Activated CD8-positive, alpha-beta T cell treated with anti-CD3 and anti-CD28 coated beads for 36 hours (primary cell): ENCODE data around the gene PARP12. TPM values are rescaled to one million over a fixed set of nuclear protein-coding genes. Genes with fewer than 3 reads are reported as not detected.

Source experiments
- ATAC-seq: fragments of 200-7000 bp; cut with Tn5 transposase; one replicate; pipeline ENCODE4 v1.10.0; 2021; ENCODE audit warnings: mild to moderate bottlenecking, moderate library complexity
- CTCF ChIA-PET: fragments of 350-600 bp; sonication (Branson Sonifier 250); formaldehyde crosslinking; loops from one replicate; lab custom pipeline; 2021; ENCODE audit warnings: antibody characterized with exemption; lab: Charles Lee
- POLR2A ChIA-PET: fragments of 350-600 bp; sonication (Branson Sonifier 250); formaldehyde crosslinking; loops from one replicate; lab custom pipeline; 2021; ENCODE audit warnings: antibody characterized with exemption; lab: Charles Lee
- DNase-seq: peaks from one replicate; pipeline ENCODE4 v3.0.0-alpha.2; 2020
- H3K27ac Mint-ChIP-seq: one replicate; pipeline ENCODE4 v1.8.0; 2021; ENCODE audit warnings: mild to moderate bottlenecking, mixed read lengths
- H3K27me3 Mint-ChIP-seq: one replicate; pipeline ENCODE4 v1.8.0; 2021; ENCODE audit warnings: mixed read lengths
- H3K36me3 Mint-ChIP-seq: one replicate; pipeline ENCODE4 v1.8.0; 2021; ENCODE audit warnings: low read depth, mixed read lengths
- H3K4me1 Mint-ChIP-seq: one replicate; pipeline ENCODE4 v1.8.0; 2021; ENCODE audit warnings: low read depth, mixed read lengths
- H3K4me3 Mint-ChIP-seq: one replicate; pipeline ENCODE4 v1.8.0; 2021; ENCODE audit warnings: mild to moderate bottlenecking, moderate library complexity, mixed read lengths
- H3K9me3 Mint-ChIP-seq: one replicate; pipeline ENCODE4 v1.8.0; 2021; ENCODE audit warnings: mixed read lengths
- CTCF ChIP-seq: fragments of 200-600 bp; IDR thresholded peaks from one replicate; pipeline ENCODE4 v1.8.0; 2022; ENCODE audit warnings: antibody characterized with exemption, mild to moderate bottlenecking
- intact Hi-C: fragments of 100-400 bp; cut with micrococcal nuclease; formaldehyde crosslinking; loops from one replicate; pipeline ENCODE4 v1.10.0; 2022
- total RNA-seq, 2 experiments: library from RNA; stranded (reverse); gene quantifications; one replicate each; pipeline ENCODE4 v1.2.3, GENCODE V29; 2021

PARP12 gene
- total RNA-seq, 2 experiments from 2014 or later = 29.5 to 29.9 TPM

GRCh38 chr7:140080919-140081318, 18.2 kb upstream of the PARP12 start:
- no peak for TF ChIP-seq CTCF
- Mint-ChIP-seq H3K4me1 (peaks cover 28% of the 10 kb centered on the region), H3K9me3 (no peaks in the 10 kb centered on the region), H3K27me3 (no peaks in the 10 kb centered on the region), H3K36me3 (no peaks in the 10 kb centered on the region), H3K27ac (no peak overlapping the region), H3K4me3 (no peak overlapping the region)
- CTCF ChIA-PET = no interaction called here
- DNase-seq (no peak), ATAC-seq (no peak)
- intact Hi-C loops = loop anchor here (10.0 kb wide), 2 partner anchors 84 to 224 kb away; no protein-coding TSS in a partner anchor
- POLR2A ChIA-PET = interaction anchor here (1.6 kb wide), 1 partner anchor 14 kb away, joined by 3 read pairs; no protein-coding TSS in a partner anchor

GRCh38 chr7:140079121-140079536, 16.4 kb upstream of the PARP12 start:
- Mint-ChIP-seq H3K9me3 (no peaks in the 10 kb centered on the region), H3K4me3 (no peak overlapping the region), H3K27ac (no peak overlapping the region), H3K27me3 (no peaks in the 10 kb centered on the region), H3K4me1 (peaks cover 14% of the 10 kb centered on the region), H3K36me3 (no peaks in the 10 kb centered on the region)
- no peak for TF ChIP-seq CTCF
- intact Hi-C loops = no loop called here
- ChIA-PET POLR2A (interaction anchor here (0.9 kb wide), 1 partner anchor 21 kb away, joined by 3 read pairs; no protein-coding TSS in a partner anchor), CTCF (interaction anchor here (1.4 kb wide), 1 partner anchor 29 kb away, joined by 3 read pairs; no protein-coding TSS in a partner anchor)
- DNase-seq (no peak), ATAC-seq (no peak)

- TF ChIP-seq CTCF = no peak
- CTCF ChIA-PET = no interaction called here
- H3K4me1 Mint-ChIP-seq = peaks cover 7% of the 10 kb centered on the region
- no peak overlapping the region for H3K27ac Mint-ChIP-seq
- DNase-seq = no peak
- no peak overlapping the region for H3K4me3 Mint-ChIP-seq
- no peaks in the 10 kb centered on the region for H3K27me3 Mint-ChIP-seq
- POLR2A ChIA-PET = interaction anchor here (0.6 to 0.9 kb wide), 2 partner anchors 22 to 325 kb away, joined by 3 read pairs; no protein-coding TSS in a partner anchor
- peak; percentile 51 for ATAC-seq
- intact Hi-C loops = no loop called here
- H3K36me3 Mint-ChIP-seq = no peaks in the 10 kb centered on the region
- no peaks in the 10 kb centered on the region for H3K9me3 Mint-ChIP-seq
These were observed 15.6 kb upstream of the PARP12 start for GRCh38 chr7:140078392-140078791.

GRCh38 chr7:140074780-140075179, 12.0 kb upstream of the PARP12 start:
- intact Hi-C loops = no loop called here
- ATAC-seq (no peak), DNase-seq (no peak)
- POLR2A ChIA-PET = no interaction called here
- H3K36me3 Mint-ChIP-seq = no peaks in the 10 kb centered on the region
- CTCF ChIA-PET = no interaction called here
- TF ChIP-seq CTCF = no peak
- no peak overlapping the region for H3K27ac Mint-ChIP-seq
- H3K4me3 Mint-ChIP-seq = no peak overlapping the region
- H3K27me3 Mint-ChIP-seq = no peaks in the 10 kb centered on the region
- H3K9me3 Mint-ChIP-seq = peaks cover 2% of the 10 kb centered on the region
- H3K4me1 Mint-ChIP-seq = no peaks in the 10 kb centered on the region

GRCh38 chr7:140070546-140070945, 7.8 kb upstream of the PARP12 start:
- ATAC-seq = no peak
- no peaks in the 10 kb centered on the region for H3K27me3 Mint-ChIP-seq
- intact Hi-C loops = no loop called here
- TF ChIP-seq CTCF = no peak
- H3K9me3 Mint-ChIP-seq = peaks cover 28% of the 10 kb centered on the region
- POLR2A ChIA-PET = interaction anchor here (1.0 kb wide), 1 partner anchor 13 kb away, joined by 4 read pairs; no protein-coding TSS in a partner anchor
- H3K4me1 Mint-ChIP-seq = peaks cover 9% of the 10 kb centered on the region
- H3K4me3 Mint-ChIP-seq = no peak overlapping the region
- no peak overlapping the region for H3K27ac Mint-ChIP-seq
- no peak for DNase-seq
- H3K36me3 Mint-ChIP-seq = peaks cover 10% of the 10 kb centered on the region
- CTCF ChIA-PET = interaction anchor here (0.7 to 0.9 kb wide), 3 partner anchors 9 to 279 kb away, joined by 3 read pairs; no protein-coding TSS in a partner anchor
